SU-DHL-6 (cell line): ENCODE measurements around the gene MRPS10.

ENCODE experiments used
- H2AFZ ChIP-seq: fragments of 200-600 bp; sonication (generic); 2 replicates; pipeline ENCODE4 v1.6.1; 2014; ENCODE audit warnings: low read depth, mild to moderate bottlenecking, moderate library complexity, mixed read lengths, antibody characterized with exemption, low read length; ENCODE audit not compliant: severe bottlenecking
- H3F3A ChIP-seq: fragments of 200-600 bp; shearing (Covaris generic); 2 replicates; pipeline ENCODE4 v1.6.0; 2016; ENCODE audit warnings: antibody characterized with exemption, mild to moderate bottlenecking; ENCODE audit not compliant: insufficient read depth
- H3K27ac ChIP-seq: fragments of 200-600 bp; sonication (generic); 2 replicates; pipeline ENCODE4 v1.5.1; 2016; ENCODE audit warnings: low read depth, mild to moderate bottlenecking, low read length, moderate library complexity, mixed read lengths
- H3K27me3 ChIP-seq: fragments of 200-600 bp; sonication (generic), shearing (Covaris generic); 2 replicates; pipeline ENCODE4 v1.6.0; 2014; ENCODE audit warnings: mild to moderate bottlenecking, low read length
- H3K36me3 ChIP-seq: fragments of 200-600 bp; sonication (generic); 2 replicates; pipeline ENCODE4 v1.6.1; 2014; ENCODE audit warnings: mild to moderate bottlenecking, low read length, mixed read lengths
- H3K4me2 ChIP-seq: fragments of 300-600, 200-600 bp; shearing (Covaris generic), sonication (generic); 2 replicates; pipeline ENCODE4 v1.6.0; 2014; ENCODE audit warnings: low read length, low read depth, mild to moderate bottlenecking; ENCODE audit not compliant: poor library complexity, severe bottlenecking
- H3K4me3 ChIP-seq: fragments of 200-600 bp; sonication (generic); 2 replicates; pipeline ENCODE4 v1.5.1; 2014; ENCODE audit warnings: antibody characterized with exemption, low read length, mild to moderate bottlenecking, mixed read lengths; ENCODE audit not compliant: insufficient read depth, poor library complexity, severe bottlenecking
- H3K79me2 ChIP-seq: fragments of 200-600 bp; sonication (generic); 2 replicates; pipeline ENCODE4 v1.6.1; 2014; ENCODE audit warnings: mild to moderate bottlenecking, low read length, moderate library complexity; ENCODE audit not compliant: insufficient read depth
- H3K9ac ChIP-seq: fragments of 200-600 bp; sonication (generic); 2 replicates; pipeline ENCODE4 v1.7.0; 2014; ENCODE audit warnings: mild to moderate bottlenecking, low read length
- H3K9me2 ChIP-seq: fragments of 200-600 bp; sonication (generic); replicated peaks from 2 replicates; pipeline ENCODE4 v1.6.1; 2014; ENCODE audit warnings: low read length; ENCODE audit not compliant: insufficient read depth
- H3K9me3 ChIP-seq: fragments of 200-600 bp; sonication (generic); 2 replicates; pipeline ENCODE4 v1.6.1; 2014; ENCODE audit warnings: low read length, mixed read lengths; ENCODE audit not compliant: insufficient read depth
- H4K20me1 ChIP-seq: fragments of 200-600 bp; sonication (generic); 2 replicates; pipeline ENCODE4 v1.6.1; 2014; ENCODE audit warnings: low read depth, mild to moderate bottlenecking, antibody characterized with exemption, low read length, moderate library complexity, mixed read lengths
- CTCF ChIP-seq: fragments of 200-600 bp; sonication (generic); IDR thresholded peaks from one replicate; pipeline ENCODE4 v1.5.1; 2017; ENCODE audit warnings: antibody characterized with exemption, mild to moderate bottlenecking, low read length, moderate library complexity; ENCODE audit not compliant: insufficient read depth, poor library complexity, severe bottlenecking
- EZH2phosphoT487 ChIP-seq: fragments of 200-600 bp; sonication (generic), shearing (Covaris generic); conservative IDR thresholded peaks from 2 replicates; pipeline ENCODE4 v1.6.1; 2018; ENCODE audit warnings: mild to moderate bottlenecking, antibody characterized with exemption, low read length, moderate library complexity, mixed read lengths

The MRPS10 gene

GRCh38 chr6:42225029-42225339 lies 7.3 kb upstream of the MRPS10 start:
- Histone ChIP-seq H3K9me2 (no peaks in the 10 kb centered on the region), H3F3A (peaks cover 2% of the 10 kb centered on the region; the same call in 1 of the 2 replicates), H3K36me3 (no peaks in the 10 kb centered on the region), H3K27ac (no peak overlapping the region), H4K20me1 (no peaks in the 10 kb centered on the region), H3K9ac (no peak overlapping the region), H2AFZ (no peak overlapping the region), H3K9me3 (no peaks in the 10 kb centered on the region), H3K79me2 (no peaks in the 10 kb centered on the region), H3K4me2 (no peak overlapping the region), H3K4me3 (no peak overlapping the region), H3K27me3 (no peaks in the 10 kb centered on the region)
- TF ChIP-seq EZH2phosphoT487 (no peak), CTCF (no peak)

GRCh38 chr6:42224222-42225028 lies 6.8 kb upstream of the MRPS10 start:
- Histone ChIP-seq H3K9ac (no peak overlapping the region), H3K27me3 (no peaks in the 10 kb centered on the region), H3F3A (peaks cover 7% of the 10 kb centered on the region), H3K27ac (no peak overlapping the region), H3K9me3 (no peaks in the 10 kb centered on the region), H4K20me1 (no peaks in the 10 kb centered on the region), H3K4me2 (no peak overlapping the region), H3K4me3 (no peak overlapping the region), H3K36me3 (no peaks in the 10 kb centered on the region), H3K9me2 (no peaks in the 10 kb centered on the region), H2AFZ (no peak overlapping the region), H3K79me2 (no peaks in the 10 kb centered on the region)
- TF ChIP-seq CTCF = no peak
- no peak for TF ChIP-seq EZH2phosphoT487

GRCh38 chr6:42222448-42222847 lies 4.8 kb upstream of the MRPS10 start:
- no peak for TF ChIP-seq CTCF
- Histone ChIP-seq H3K27me3 (no peaks in the 10 kb centered on the region), H3K9me2 (no peaks in the 10 kb centered on the region), H3K79me2 (peaks cover 2% of the 10 kb centered on the region), H3K9me3 (no peaks in the 10 kb centered on the region), H3K4me2 (no peak overlapping the region), H3K27ac (no peak overlapping the region), H3K9ac (no peak overlapping the region), H3K36me3 (no peaks in the 10 kb centered on the region), H3F3A (peaks cover 7% of the 10 kb centered on the region), H2AFZ (no peak overlapping the region), H4K20me1 (no peaks in the 10 kb centered on the region), H3K4me3 (no peak overlapping the region)

- H3K4me2 ChIP-seq = no peak overlapping the region
- H3K27me3 ChIP-seq = no peaks in the 10 kb centered on the region
- H4K20me1 ChIP-seq = no peaks in the 10 kb centered on the region
- no peaks in the 10 kb centered on the region for H3K36me3 ChIP-seq
- H3K9ac ChIP-seq = no peak overlapping the region
- H3K9me2 ChIP-seq = no peaks in the 10 kb centered on the region
- peaks cover 7% of the 10 kb centered on the region for H3F3A ChIP-seq
- H3K79me2 ChIP-seq = peaks cover 11% of the 10 kb centered on the region
- no peak overlapping the region for H3K27ac ChIP-seq
- TF ChIP-seq EZH2phosphoT487 (no peak), CTCF (no peak)
- no peak overlapping the region for H2AFZ ChIP-seq
- no peaks in the 10 kb centered on the region for H3K9me3 ChIP-seq
- no peak overlapping the region for H3K4me3 ChIP-seq
These were observed 3.9 kb upstream of the MRPS10 start for GRCh38 chr6:42221546-42221945.
